ENCODE measurements around the gene STXBP3.

DNA sequence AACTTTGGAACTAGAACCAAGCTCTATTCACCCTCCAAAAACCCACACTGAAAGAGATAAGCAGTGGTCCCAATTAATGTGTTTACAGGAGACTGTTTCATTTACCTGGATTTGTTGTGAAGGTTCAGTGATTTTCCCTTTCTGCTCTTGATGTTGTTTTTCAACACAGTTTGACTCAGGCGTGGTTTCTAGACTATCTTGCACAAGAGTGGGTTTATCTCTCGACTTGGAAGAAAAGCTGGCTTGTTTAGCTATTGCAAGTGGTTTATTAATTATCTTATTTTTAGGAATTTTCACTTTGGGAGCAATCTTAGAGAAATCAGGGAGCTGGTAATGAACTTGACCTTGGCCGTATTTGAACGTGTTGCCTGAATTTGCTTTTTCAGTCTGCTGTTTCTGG is 105.1 kb downstream of the STXBP3 start:
- TF ChIP-seq, protein P1, sequence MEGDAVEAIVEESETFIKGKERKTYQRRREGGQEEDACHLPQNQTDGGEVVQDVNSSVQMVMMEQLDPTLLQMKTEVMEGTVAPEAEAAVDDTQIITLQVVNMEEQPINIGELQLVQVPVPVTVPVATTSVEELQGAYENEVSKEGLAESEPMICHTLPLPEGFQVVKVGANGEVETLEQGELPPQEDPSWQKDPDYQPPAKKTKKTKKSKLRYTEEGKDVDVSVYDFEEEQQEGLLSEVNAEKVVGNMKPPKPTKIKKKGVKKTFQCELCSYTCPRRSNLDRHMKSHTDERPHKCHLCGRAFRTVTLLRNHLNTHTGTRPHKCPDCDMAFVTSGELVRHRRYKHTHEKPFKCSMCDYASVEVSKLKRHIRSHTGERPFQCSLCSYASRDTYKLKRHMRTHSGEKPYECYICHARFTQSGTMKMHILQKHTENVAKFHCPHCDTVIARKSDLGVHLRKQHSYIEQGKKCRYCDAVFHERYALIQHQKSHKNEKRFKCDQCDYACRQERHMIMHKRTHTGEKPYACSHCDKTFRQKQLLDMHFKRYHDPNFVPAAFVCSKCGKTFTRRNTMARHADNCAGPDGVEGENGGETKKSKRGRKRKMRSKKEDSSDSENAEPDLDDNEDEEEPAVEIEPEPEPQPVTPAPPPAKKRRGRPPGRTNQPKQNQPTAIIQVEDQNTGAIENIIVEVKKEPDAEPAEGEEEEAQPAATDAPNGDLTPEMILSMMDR (IDR thresholded peaks at IDR 0.05 in 4 of 5, conservative IDR thresholded peaks at IDR 0.05 in 1 of 5) = no peak
- no peak for TF ChIP-seq POLR2A (IDR thresholded peaks at IDR 0.05)
